ENCODE results near the gene PER3.

GRCh38 chr1:7845761-7846160 lies 61.7 kb downstream of the PER3 start:
- TF ChIP-seq YY1 (IDR thresholded peaks at IDR 0.05) (no peak), CTCF (IDR thresholded peaks at IDR 0.05; ENCODE audit: low read depth, low read length, missing input control) (no peak), ATF3 (IDR thresholded peaks at IDR 0.05) (no peak)
